Measurements from ENCODE around the gene MINDY4. TPM values are rescaled to one million over a fixed set of nuclear protein-coding genes. Genes with fewer than 3 reads are reported as not detected.

The MINDY4 gene
- total RNA-seq, 3 donors from 2014 or later (not counting 1 experiment from before 2014, with no cell fraction given), result 1.1 to 1.7 (median 1.1) TPM

GRCh38 chr7:30888747-30889146 is 117.5 kb downstream of the MINDY4 start:
- 86% methylated on average over 3 of the region's 3 CpGs for WGBS (ENCODE audit: insufficient coverage)
- H3K9me3 Mint-ChIP-seq, result no peaks in the 10 kb centered on the region
- TF ChIP-seq, protein P1, sequence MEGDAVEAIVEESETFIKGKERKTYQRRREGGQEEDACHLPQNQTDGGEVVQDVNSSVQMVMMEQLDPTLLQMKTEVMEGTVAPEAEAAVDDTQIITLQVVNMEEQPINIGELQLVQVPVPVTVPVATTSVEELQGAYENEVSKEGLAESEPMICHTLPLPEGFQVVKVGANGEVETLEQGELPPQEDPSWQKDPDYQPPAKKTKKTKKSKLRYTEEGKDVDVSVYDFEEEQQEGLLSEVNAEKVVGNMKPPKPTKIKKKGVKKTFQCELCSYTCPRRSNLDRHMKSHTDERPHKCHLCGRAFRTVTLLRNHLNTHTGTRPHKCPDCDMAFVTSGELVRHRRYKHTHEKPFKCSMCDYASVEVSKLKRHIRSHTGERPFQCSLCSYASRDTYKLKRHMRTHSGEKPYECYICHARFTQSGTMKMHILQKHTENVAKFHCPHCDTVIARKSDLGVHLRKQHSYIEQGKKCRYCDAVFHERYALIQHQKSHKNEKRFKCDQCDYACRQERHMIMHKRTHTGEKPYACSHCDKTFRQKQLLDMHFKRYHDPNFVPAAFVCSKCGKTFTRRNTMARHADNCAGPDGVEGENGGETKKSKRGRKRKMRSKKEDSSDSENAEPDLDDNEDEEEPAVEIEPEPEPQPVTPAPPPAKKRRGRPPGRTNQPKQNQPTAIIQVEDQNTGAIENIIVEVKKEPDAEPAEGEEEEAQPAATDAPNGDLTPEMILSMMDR (IDR thresholded peaks at IDR 0.05), result no peak
- Histone ChIP-seq H3K27ac (ENCODE audit: low read length) (no peak overlapping the region), H3K27me3 (ENCODE audit: control insufficient read depth, insufficient read depth, low read length) (no peaks in the 10 kb centered on the region), H3K36me3 (ENCODE audit: control insufficient read depth, insufficient read depth, low read length) (no peaks in the 10 kb centered on the region), H3K4me3 (ENCODE audit: low read length) (no peak overlapping the region), H3K9me3 (ENCODE audit: control insufficient read depth, insufficient read depth, low read length) (no peaks in the 10 kb centered on the region), H3K4me1 (ENCODE audit: control insufficient read depth, insufficient read depth, low read length) (no peaks in the 10 kb centered on the region)
- no peaks in the 10 kb centered on the region for H3K4me1 Mint-ChIP-seq
- no peaks in the 10 kb centered on the region for H3K36me3 Mint-ChIP-seq
- no peak overlapping the region for H3K4me3 Mint-ChIP-seq
- DNase-seq, result no peak
- H3K27me3 Mint-ChIP-seq (ENCODE audit: low read depth in 2 of 2), result peaks cover 0 to 3% of the 10 kb centered on the region in 2 donors
- no peak for ATAC-seq
- intact Hi-C loops (cut with micrococcal nuclease), result no loop called here
- no peak overlapping the region for H3K27ac Mint-ChIP-seq

GRCh38 chr7:30890226-30890625 is 119.0 kb downstream of the MINDY4 start:
- intact Hi-C loops (cut with micrococcal nuclease), result no loop called here
- TF ChIP-seq, protein P1 (IDR thresholded peaks at IDR 0.05), result no peak
- Histone ChIP-seq H3K4me3 (ENCODE audit: low read length) (no peak overlapping the region), H3K36me3 (ENCODE audit: control insufficient read depth, insufficient read depth, low read length) (no peaks in the 10 kb centered on the region), H3K27me3 (ENCODE audit: control insufficient read depth, insufficient read depth, low read length) (no peaks in the 10 kb centered on the region), H3K27ac (ENCODE audit: low read length) (no peak overlapping the region), H3K4me1 (ENCODE audit: control insufficient read depth, insufficient read depth, low read length) (no peaks in the 10 kb centered on the region), H3K9me3 (ENCODE audit: control insufficient read depth, insufficient read depth, low read length) (no peaks in the 10 kb centered on the region)
- H3K27ac Mint-ChIP-seq, result no peak overlapping the region
- H3K9me3 Mint-ChIP-seq, result no peaks in the 10 kb centered on the region
- DNase-seq (no peak), ATAC-seq (no peak)
- H3K4me1 Mint-ChIP-seq, result no peaks in the 10 kb centered on the region
- WGBS (ENCODE audit: insufficient coverage), result 88% methylated on average over 7 of the region's 7 CpGs
- no peaks in the 10 kb centered on the region for H3K36me3 Mint-ChIP-seq
- no peak overlapping the region for H3K4me3 Mint-ChIP-seq
- peaks cover 0 to 3% of the 10 kb centered on the region in 2 donors for H3K27me3 Mint-ChIP-seq (ENCODE audit: low read depth in 2 of 2)

DNA sequence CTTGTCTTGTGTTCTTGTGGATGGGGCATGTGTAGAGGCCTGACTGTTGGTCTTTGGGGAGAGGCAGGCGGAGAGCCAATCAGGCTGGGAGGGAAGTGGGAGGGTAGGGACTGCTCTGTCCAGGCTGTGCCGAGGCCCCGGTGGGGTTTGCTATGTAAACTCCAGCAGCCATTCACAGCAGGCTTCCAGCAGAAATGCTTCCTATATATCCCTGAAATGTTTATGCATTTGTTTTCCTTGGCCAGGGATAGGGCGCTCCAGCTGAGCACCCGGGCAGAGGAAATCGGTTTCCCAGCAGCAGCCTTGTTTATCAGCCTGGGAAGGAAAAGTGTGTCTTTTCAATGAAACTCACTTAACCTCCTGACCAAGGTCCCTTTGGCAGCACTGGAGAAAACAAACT is 122.1 kb downstream of the MINDY4 start:
- no peaks in the 10 kb centered on the region for H3K36me3 Mint-ChIP-seq
- Histone ChIP-seq H3K27me3 (ENCODE audit: control insufficient read depth, insufficient read depth, low read length) (no peaks in the 10 kb centered on the region), H3K4me1 (ENCODE audit: control insufficient read depth, insufficient read depth, low read length) (no peaks in the 10 kb centered on the region), H3K4me3 (ENCODE audit: low read length) (no peak overlapping the region), H3K9me3 (ENCODE audit: control insufficient read depth, insufficient read depth, low read length) (no peaks in the 10 kb centered on the region), H3K36me3 (ENCODE audit: control insufficient read depth, insufficient read depth, low read length) (no peaks in the 10 kb centered on the region), H3K27ac (ENCODE audit: low read length) (no peak overlapping the region)
- 80% methylated on average over 6 of the region's 6 CpGs for WGBS (ENCODE audit: insufficient coverage)
- ATAC-seq, result no peak
- no peaks in the 10 kb centered on the region for H3K9me3 Mint-ChIP-seq
- intact Hi-C loops (cut with micrococcal nuclease), result no loop called here
- DNase-seq, result no peak
- H3K4me1 Mint-ChIP-seq, result no peaks in the 10 kb centered on the region
- peaks cover 0 to 10% of the 10 kb centered on the region in 2 donors for H3K27me3 Mint-ChIP-seq (ENCODE audit: low read depth in 2 of 2)
- TF ChIP-seq, protein P1 (IDR thresholded peaks at IDR 0.05), result no peak
- H3K27ac Mint-ChIP-seq, result no peak overlapping the region
- H3K4me3 Mint-ChIP-seq, result no peak overlapping the region

DNA sequence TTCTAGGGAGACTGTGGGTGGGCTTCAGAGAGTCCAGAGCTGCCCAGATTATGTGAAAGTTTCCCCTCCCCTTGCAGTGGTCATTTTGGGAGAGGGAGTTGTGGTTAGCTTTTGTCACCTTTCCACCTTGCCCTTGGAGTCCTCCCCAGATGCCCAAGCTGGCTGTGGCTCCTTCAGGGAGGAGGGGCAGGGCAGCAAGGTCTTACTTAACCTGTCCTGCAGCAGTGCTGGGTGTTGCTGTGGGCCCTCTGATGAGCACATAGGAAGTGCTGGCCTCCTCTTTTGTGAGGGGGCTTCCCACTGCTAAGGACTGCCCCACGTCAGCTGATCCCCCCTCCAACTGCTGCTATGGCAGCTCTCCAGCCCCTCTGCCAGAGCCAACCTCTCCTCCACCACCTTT is 122.8 kb downstream of the MINDY4 start:
- H3K4me3 ChIP-seq (ENCODE audit: low read length), result no peak overlapping the region
- 56% methylated on average over 1 of the region's 1 CpG for WGBS (ENCODE audit: insufficient coverage)
- no peak for DNase-seq

More for the DNA sequence above, 122.8 kb downstream of the MINDY4 start:
- no peak for ATAC-seq
- intact Hi-C loops (cut with micrococcal nuclease), result no loop called here
- Mint-ChIP-seq H3K4me1 (no peaks in the 10 kb centered on the region), H3K9me3 (no peaks in the 10 kb centered on the region), H3K36me3 (no peaks in the 10 kb centered on the region), H3K27me3 (ENCODE audit: low read depth in 2 of 2) (peaks cover 0 to 10% of the 10 kb centered on the region in 2 donors), H3K4me3 (no peak overlapping the region), H3K27ac (no peak overlapping the region)
- H3K4me1 ChIP-seq (ENCODE audit: control insufficient read depth, insufficient read depth, low read length), result no peaks in the 10 kb centered on the region
- H3K27ac ChIP-seq (ENCODE audit: low read length), result no peak overlapping the region
- no peaks in the 10 kb centered on the region for H3K27me3 ChIP-seq (ENCODE audit: control insufficient read depth, insufficient read depth, low read length)
- no peaks in the 10 kb centered on the region for H3K9me3 ChIP-seq (ENCODE audit: control insufficient read depth, insufficient read depth, low read length)
- TF ChIP-seq, protein P1 (IDR thresholded peaks at IDR 0.05), result no peak
- H3K36me3 ChIP-seq (ENCODE audit: control insufficient read depth, insufficient read depth, low read length), result no peaks in the 10 kb centered on the region
